B cell (primary cell): ENCODE data around the gene NT5C. TPM values are rescaled to one million over a fixed set of nuclear protein-coding genes. Genes with fewer than 3 reads are reported as not detected.

Experiments used
- ATAC-seq: fragments of 200-7000 bp; cut with Tn5 transposase; one replicate; pipeline ENCODE4 v1.10.0; 2021; ENCODE audit warnings: low read depth, mild to moderate bottlenecking, moderate number of reproducible peaks, moderate library complexity
- CTCF ChIA-PET: fragments of 350-600 bp; sonication (Branson Sonifier 250); formaldehyde crosslinking; loops from one replicate; lab custom pipeline; 2021; ENCODE audit warnings: antibody characterized with exemption, inconsistent platforms; lab: Charles Lee
- POLR2A ChIA-PET: fragments of 350-600 bp; sonication (Branson Sonifier 250); formaldehyde crosslinking; loops from one replicate; lab custom pipeline; 2021; ENCODE audit warnings: antibody characterized with exemption; lab: Charles Lee
- DNase-seq: peaks from one replicate; pipeline ENCODE4 v3.0.0; 2013
- H2AFZ ChIP-seq: 2 replicates; pipeline ENCODE4 v1.6.1; 2012; ENCODE audit warnings: mild to moderate bottlenecking, low read depth, low read length; ENCODE audit not compliant: insufficient read depth, poor library complexity, severe bottlenecking
- H3K27ac ChIP-seq, 2 donors: 1 replicate in 1 of 2; 2 replicates in 1 of 2; pipeline ENCODE4 v1.5.1; 2012 to 2013; ENCODE audit warnings: low read length in 2 of 2, mild to moderate bottlenecking in 2 of 2, moderate library complexity in 1 of 2
- H3K27me3 ChIP-seq, 4 experiments: fragments of 200-600 bp in 1 of 4; sonication (generic) in 1 of 4; replicated peaks in 1 of 4; 1 replicate in 2 of 4; 2 replicates in 2 of 4; pipeline versions ENCODE4 v1.6.1 to v1.7.0; 2013 to 2016; ENCODE audit warnings: low read length in 3 of 4, mild to moderate bottlenecking in 2 of 4, mixed read lengths in 1 of 4, moderate library complexity in 1 of 4; ENCODE audit not compliant: insufficient read depth in 4 of 4, control insufficient read depth in 3 of 4; ENCODE audit errors: control extremely low read depth in 1 of 4
- H3K36me3 ChIP-seq, 2 experiments: replicated peaks in 1 of 2; 1 replicate in 1 of 2; 2 replicates in 1 of 2; pipeline versions ENCODE4 v1.6.1 to v1.7.1; 2013; ENCODE audit warnings: low read length in 1 of 2; ENCODE audit not compliant: insufficient read depth in 2 of 2, control insufficient read depth in 1 of 2; ENCODE audit errors: control extremely low read depth in 1 of 2, extremely low read depth in 1 of 2
- H3K4me1 ChIP-seq, 2 donors: fragments of 200-600 bp in 1 of 2; sonication (generic) in 1 of 2; 1 replicate in 1 of 2; 2 replicates in 1 of 2; pipeline versions ENCODE4 v1.5.1 to v1.6.1; 2013 to 2017; ENCODE audit warnings: low read length in 2 of 2; ENCODE audit not compliant: control insufficient read depth in 2 of 2, insufficient read depth in 2 of 2
- H3K4me2 ChIP-seq: replicated peaks from 2 replicates; pipeline ENCODE3; 2012; ENCODE audit warnings: mild to moderate bottlenecking, low read depth, low read length; ENCODE audit not compliant: poor library complexity, severe bottlenecking
- H3K4me3 ChIP-seq, 5 experiments: fragments of 200-600 bp in 1 of 5; sonication (generic) in 1 of 5; 1 replicate in 3 of 5; 2 replicates in 2 of 5; pipeline versions ENCODE4 v1.5.1 to v1.7.0; 2011 to 2016; ENCODE audit warnings: low read length in 4 of 5, mild to moderate bottlenecking in 4 of 5, low read depth in 2 of 5, control low read depth in 1 of 5, moderate library complexity in 1 of 5; ENCODE audit not compliant: insufficient read depth in 1 of 5; ENCODE audit errors: control extremely low read depth in 1 of 5, extremely low read depth in 1 of 5
- H3K79me2 ChIP-seq: fragments of 200-600 bp; sonication (generic); one replicate; pipeline ENCODE4 v1.6.0; 2016; ENCODE audit warnings: low read length; ENCODE audit not compliant: control insufficient read depth, insufficient read depth
- H3K9ac ChIP-seq: fragments of 200-600 bp; sonication (generic); 2 replicates; pipeline ENCODE4 v1.6.1; 2017; ENCODE audit warnings: mild to moderate bottlenecking, low read length, moderate library complexity
- H3K9me3 ChIP-seq, 3 donors: one replicate each; pipeline versions ENCODE4 v1.6.1 to v1.7.1; 2013; ENCODE audit warnings: low read length in 2 of 3; ENCODE audit not compliant: control insufficient read depth in 2 of 3, insufficient read depth in 1 of 3; ENCODE audit errors: control extremely low read depth in 1 of 3
- H4K20me1 ChIP-seq: 2 replicates; pipeline ENCODE4 v1.6.0; 2012; ENCODE audit warnings: mild to moderate bottlenecking, low read length; ENCODE audit not compliant: insufficient read depth, control insufficient read depth, poor library complexity, severe bottlenecking
- H3K27ac Mint-ChIP-seq: one replicate; pipeline ENCODE4 v1.8.0; 2021; ENCODE audit warnings: mixed read lengths
- H3K27me3 Mint-ChIP-seq: one replicate; pipeline ENCODE4 v1.8.0; 2021; ENCODE audit warnings: mixed read lengths
- H3K4me1 Mint-ChIP-seq: one replicate; pipeline ENCODE4 v1.8.0; 2021; ENCODE audit warnings: mixed read lengths
- H3K4me3 Mint-ChIP-seq: one replicate; pipeline ENCODE4 v1.8.0; 2021; ENCODE audit warnings: mixed read lengths
- H3K9me3 Mint-ChIP-seq: one replicate; pipeline ENCODE4 v1.8.0; 2022; ENCODE audit warnings: mixed read lengths; ENCODE audit not compliant: insufficient read depth
- CTCF ChIP-seq: fragments of 200-600 bp; IDR thresholded peaks from one replicate; pipeline ENCODE4 v1.8.0; 2022; ENCODE audit warnings: antibody characterized with exemption, mild to moderate bottlenecking
- EZH2 ChIP-seq: IDR thresholded peaks from 2 replicates; pipeline ENCODE4 v1.6.1; 2012; ENCODE audit warnings: borderline replicate concordance, low read depth, mild to moderate bottlenecking, moderate library complexity, low read length; ENCODE audit not compliant: insufficient read depth, poor library complexity, severe bottlenecking
- WGBS: methylation state at CpG from one replicate; pipeline ENCODE4 v1.1.5; 2013; ENCODE audit warnings: missing lambda C conversion rate; ENCODE audit not compliant: insufficient coverage; 5-methylcytosine and 5-hydroxymethylcytosine counted together
- intact Hi-C: fragments of 100-400 bp; cut with micrococcal nuclease; formaldehyde crosslinking; loops from one replicate; pipeline ENCODE4 v1.10.0; 2022
- polyA plus RNA-seq: library from polyadenylated mRNA; depleted of rRNA; stranded (reverse); fragments of >200 nt; gene quantifications from 2 replicates; pipeline ENCODE4 v1.2.3, GENCODE V29; 2012
- total RNA-seq, 2 donors: library from RNA; stranded (reverse); fragments of 120-200 nt in 1 of 2; gene quantifications; 1 replicate in 1 of 2; 2 replicates in 1 of 2; pipeline versions ENCODE4 v1.2.3 to v1.2.4, GENCODE V29; 2013 to 2022

NT5C gene
- total and polyA plus RNA-seq, 2 donors (not counting 1 experiment from before 2014, with no cell fraction given): 98.9 to 184 TPM

GRCh38 chr17:75102385-75102821 is 29.1 kb downstream of the NT5C start:
- Mint-ChIP-seq H3K9me3 (no peaks in the 10 kb centered on the region), H3K27me3 (no peaks in the 10 kb centered on the region), H3K4me1 (peaks cover 14% of the 10 kb centered on the region), H3K27ac (peak overlapping the region; percentile 54), H3K4me3 (peak overlapping the region; percentile 12)
- peak overlapping the region; percentile 52 for H3K4me2 ChIP-seq
- peak; percentile 93 for DNase-seq
- H3K36me3 ChIP-seq: peaks cover 0 to 2% of the 10 kb centered on the region in 2 experiments
- 11% methylated on average over 9 of the region's 12 CpGs for WGBS
- ChIA-PET POLR2A (interaction anchor here (0.5 to 0.8 kb wide), 3 partner anchors 12 to 265 kb away, joined by 3 to 5 read pairs (median 3); no protein-coding TSS in a partner anchor), CTCF (interaction anchor here (0.6 to 4.9 kb wide), 3 partner anchors 9 to 101 kb away, joined by 4 to 32 read pairs (median 9); no protein-coding TSS in a partner anchor)
- no peak overlapping the region for H2AFZ ChIP-seq
- no peak for TF ChIP-seq EZH2
- TF ChIP-seq CTCF: no peak
- intact Hi-C loops: no loop called here
- H3K79me2 ChIP-seq: no peaks in the 10 kb centered on the region
- H3K9me3 ChIP-seq: no peaks in the 10 kb centered on the region
- H3K9ac ChIP-seq: no peak overlapping the region
- H3K4me1 ChIP-seq: peaks cover 10 to 14% of the 10 kb centered on the region in 2 donors
- H3K4me3 ChIP-seq: no peak overlapping the region
- no peaks in the 10 kb centered on the region for H4K20me1 ChIP-seq
- no peak overlapping the region for H3K27ac ChIP-seq
- H3K27me3 ChIP-seq: peaks cover 0 to 2% (median 0%) of the 10 kb centered on the region in 4 experiments
- ATAC-seq: peak; percentile 84

- ChIA-PET CTCF (interaction anchor here (1.4 kb wide), 1 partner anchor 14 kb away, joined by 4 read pairs; no protein-coding TSS in a partner anchor), POLR2A (no interaction called here)
- H3K79me2 ChIP-seq: no peaks in the 10 kb centered on the region
- no peak overlapping the region for H3K27ac Mint-ChIP-seq
- ATAC-seq (no peak), DNase-seq (no peak)
- no peak overlapping the region for H3K4me3 Mint-ChIP-seq
- peaks cover 0 to 2% of the 10 kb centered on the region in 2 experiments for H3K36me3 ChIP-seq
- H4K20me1 ChIP-seq: no peaks in the 10 kb centered on the region
- TF ChIP-seq EZH2 (no peak), CTCF (no peak)
- peaks cover 10 to 14% of the 10 kb centered on the region in 2 donors for H3K4me1 ChIP-seq
- no peak overlapping the region for H3K9ac ChIP-seq
- H3K27me3 Mint-ChIP-seq: no peaks in the 10 kb centered on the region
- H3K4me1 Mint-ChIP-seq: peaks cover 13% of the 10 kb centered on the region
- H3K27ac ChIP-seq: no peak overlapping the region
- H3K27me3 ChIP-seq: no peaks in the 10 kb centered on the region
- H3K9me3 Mint-ChIP-seq: no peaks in the 10 kb centered on the region
- H3K9me3 ChIP-seq: no peaks in the 10 kb centered on the region
- no peak overlapping the region for H3K4me3 ChIP-seq
- intact Hi-C loops: no loop called here
- 97% methylated on average over 31 of the region's 31 CpGs for WGBS
- no peak overlapping the region for H3K4me2 ChIP-seq
- no peak overlapping the region for H2AFZ ChIP-seq
These were observed 31.5 kb downstream of the NT5C start for GRCh38 chr17:75099881-75100595.
